ENCODE measurements around the gene TMEM273.

The TMEM273 gene

DNA sequence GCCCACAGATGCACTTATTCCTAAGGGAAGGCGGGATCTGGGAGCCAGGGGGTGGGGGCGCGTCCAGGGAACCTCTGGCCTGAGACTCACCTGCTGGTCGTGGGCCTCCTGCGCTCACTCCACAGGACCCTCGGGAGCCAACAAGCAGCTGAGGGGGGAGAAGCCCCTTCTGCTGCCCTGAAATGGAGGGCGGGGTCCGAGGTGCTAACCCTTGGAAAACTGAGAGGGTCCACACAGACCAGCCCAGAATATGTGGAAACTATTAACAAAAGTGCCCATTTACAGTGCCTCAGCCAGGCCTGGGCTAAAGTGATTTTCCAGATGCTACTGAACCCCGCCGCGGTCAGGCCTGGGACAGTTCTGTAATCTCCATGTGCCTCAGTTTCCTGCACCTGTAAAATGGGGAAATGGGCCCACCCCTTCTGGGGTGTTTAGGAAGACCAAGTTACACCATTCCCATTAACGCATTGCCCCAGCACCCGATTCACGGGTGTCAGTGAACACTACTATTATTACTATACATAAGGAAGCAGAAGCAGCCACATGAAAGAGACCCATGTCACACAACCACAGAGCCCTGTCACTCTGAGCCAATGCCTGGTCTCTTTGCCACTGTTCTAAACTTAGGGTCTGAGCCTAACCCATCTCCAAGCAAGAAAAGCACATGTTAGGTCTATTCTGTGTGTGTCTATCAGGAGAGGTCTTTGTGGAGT lies 72.2 kb downstream of the TMEM273 start:
- no peak for DNase-seq (ENCODE audit: low read depth)

- no peak for DNase-seq (ENCODE audit: low read depth)
Measured at GRCh38 chr10:49115015-49115795, 73.0 kb downstream of the TMEM273 start, which contains the start of gene VSTM4. VSTM4 (minus strand) TSS chr10:49115522; CDS start chr10:49115485, 37 bp downstream.

DNA sequence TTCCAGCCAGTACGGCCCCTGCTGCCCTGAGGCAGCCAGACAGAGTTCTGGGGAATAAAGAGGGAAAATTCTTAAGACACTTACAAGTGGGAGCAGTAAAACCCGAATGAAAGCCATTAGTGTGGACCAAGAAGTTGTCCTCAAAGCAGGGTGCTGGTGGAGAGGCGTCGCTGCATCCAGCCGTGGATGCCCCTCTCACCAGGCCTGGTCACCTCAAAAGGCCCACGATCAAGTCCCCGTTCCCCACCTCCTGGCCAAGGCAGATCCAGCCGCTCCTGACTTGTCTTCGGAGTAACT lies 73.5 kb downstream of the TMEM273 start:
- DNase-seq (ENCODE audit: low read depth): no peak

GRCh38 chr10:49113741-49114141 lies 74.5 kb downstream of the TMEM273 start:
- DNase-seq (ENCODE audit: low read depth): no peak

GRCh38 chr10:49112851-49113250 lies 75.3 kb downstream of the TMEM273 start:
- DNase-seq (ENCODE audit: low read depth): no peak

GRCh38 chr10:49112098-49112497 lies 76.1 kb downstream of the TMEM273 start:
- no peak for DNase-seq (ENCODE audit: low read depth)

DNA sequence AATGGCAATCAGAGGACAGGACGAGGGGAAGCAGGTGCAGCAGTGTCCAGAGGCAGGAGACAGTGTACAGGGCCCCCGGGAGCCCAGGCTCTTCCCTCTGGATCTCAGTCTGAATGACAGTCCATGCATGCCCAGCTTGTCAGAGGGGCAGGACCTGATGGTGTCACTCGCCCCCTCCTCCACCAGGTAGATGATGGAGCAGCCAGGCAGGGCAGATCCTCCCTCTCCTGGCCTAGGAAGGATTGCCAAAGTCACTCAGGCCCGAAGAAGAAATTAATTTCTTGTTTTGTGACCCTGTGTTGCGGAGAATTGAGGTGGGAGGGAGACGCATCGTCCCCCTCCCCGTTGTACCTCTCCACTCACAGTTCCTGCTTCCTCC lies 76.9 kb downstream of the TMEM273 start:
- no peak for DNase-seq (ENCODE audit: low read depth)

DNA sequence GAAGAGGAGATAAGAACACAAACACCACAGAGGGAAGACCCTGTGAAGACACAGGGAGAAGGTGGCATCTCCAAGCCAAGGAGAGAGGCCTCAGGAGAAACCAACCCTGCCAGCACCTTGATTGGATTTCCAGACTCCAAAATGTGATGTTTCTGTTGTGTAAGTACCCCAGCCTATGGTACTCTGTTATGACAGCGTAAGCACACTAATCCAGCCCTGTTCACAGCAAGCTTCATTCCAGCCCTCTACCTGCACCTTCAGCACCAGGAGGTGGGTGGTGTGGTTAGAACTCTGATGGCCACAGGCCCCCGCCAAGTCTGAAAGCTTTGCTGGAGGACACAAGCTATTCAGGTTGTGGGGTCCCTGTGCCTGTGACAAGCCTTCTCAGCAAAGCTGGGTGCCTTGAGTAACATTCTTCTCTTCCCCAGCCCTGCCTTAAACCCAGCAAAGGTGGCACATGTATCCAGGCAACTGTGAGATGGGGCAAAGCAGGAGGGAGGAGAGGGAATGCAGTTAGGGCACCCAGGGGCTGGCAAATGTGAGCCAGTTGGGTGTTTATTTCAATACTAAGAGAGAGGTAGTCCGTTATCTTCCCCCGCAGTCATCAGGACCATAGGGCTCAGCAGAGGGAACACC lies 77.4 kb downstream of the TMEM273 start:
- no peak for DNase-seq (ENCODE audit: low read depth)

DNA sequence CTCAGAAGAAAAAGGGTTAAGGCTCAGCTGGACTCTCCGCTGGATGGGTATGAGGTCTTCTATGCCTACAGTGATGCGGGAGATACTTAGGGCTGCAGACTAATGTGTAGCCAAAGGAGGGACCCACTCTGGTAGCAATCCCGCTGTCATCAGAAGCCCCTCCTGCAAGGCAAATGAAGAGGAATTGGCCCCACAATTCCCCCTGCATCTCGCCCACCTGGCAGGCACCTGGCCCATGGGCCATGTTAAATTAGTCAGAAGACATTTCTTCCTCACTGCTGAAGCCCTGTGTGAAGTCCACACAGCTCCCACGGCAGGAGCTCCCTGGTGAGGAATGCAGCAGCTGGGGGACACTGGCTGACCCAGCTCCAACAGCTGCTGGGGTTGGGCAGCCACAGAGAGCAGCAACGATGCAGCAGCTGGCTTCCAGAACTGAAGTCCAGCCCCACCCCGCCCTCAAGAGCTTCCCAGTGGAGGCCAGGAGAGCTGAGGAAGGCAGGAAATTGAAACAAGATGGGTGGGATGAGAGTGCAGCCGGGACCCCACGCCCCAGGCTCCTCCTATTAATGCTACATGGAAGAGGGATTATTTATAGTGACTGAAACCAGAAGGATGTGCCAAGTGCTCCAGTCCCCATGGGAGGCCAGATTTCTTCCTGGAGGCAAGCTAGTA lies 78.4 kb downstream of the TMEM273 start:
- peak; percentile 47 for DNase-seq (ENCODE audit: low read depth)

- DNase-seq (ENCODE audit: low read depth): no peak
Measured at GRCh38 chr10:49108656-49109055, 79.5 kb downstream of the TMEM273 start.

- no peak for DNase-seq (ENCODE audit: low read depth)
Measured at GRCh38 chr10:49107887-49108267, 80.3 kb downstream of the TMEM273 start.

DNA sequence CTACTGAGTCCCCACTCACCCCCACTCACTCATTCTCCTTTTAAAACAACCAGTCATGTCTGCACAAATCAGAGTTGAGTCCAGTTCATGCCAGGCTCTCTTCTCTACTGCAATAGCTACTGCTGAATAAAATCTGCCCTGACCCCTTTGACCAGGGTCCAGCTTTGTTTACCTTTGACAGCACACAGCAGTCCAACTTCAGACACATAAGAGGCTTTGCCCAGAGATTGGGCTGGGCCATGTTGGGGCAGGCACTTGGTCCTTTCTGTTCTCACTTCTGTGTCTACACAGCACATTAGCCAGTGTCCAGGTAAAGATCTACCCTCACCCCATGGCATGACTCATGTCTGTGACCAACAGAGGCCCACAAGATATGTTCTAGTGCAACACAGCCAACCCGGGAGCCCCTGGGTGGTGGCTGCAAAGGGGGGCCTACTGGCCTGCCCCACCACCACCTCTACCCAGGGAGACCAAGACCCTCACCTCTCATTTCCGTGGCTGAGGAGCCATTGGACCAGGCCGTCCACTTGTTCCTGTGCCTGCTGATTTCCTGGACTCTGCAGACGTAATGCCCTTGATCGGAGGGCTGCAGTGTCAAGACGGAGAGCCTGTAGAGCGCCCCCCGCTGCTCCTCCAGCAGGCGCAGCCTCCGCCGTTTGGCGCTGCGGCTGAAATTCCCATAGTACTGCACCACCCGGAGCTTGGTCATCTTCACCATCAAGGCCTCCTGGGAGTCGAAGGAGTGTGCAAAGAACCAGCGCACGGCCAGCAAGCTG lies 80.9 kb downstream of the TMEM273 start:
- no peak for DNase-seq (ENCODE audit: low read depth)

GRCh38 chr10:49106451-49106850 lies 81.7 kb downstream of the TMEM273 start:
- DNase-seq (ENCODE audit: low read depth): no peak

DNA sequence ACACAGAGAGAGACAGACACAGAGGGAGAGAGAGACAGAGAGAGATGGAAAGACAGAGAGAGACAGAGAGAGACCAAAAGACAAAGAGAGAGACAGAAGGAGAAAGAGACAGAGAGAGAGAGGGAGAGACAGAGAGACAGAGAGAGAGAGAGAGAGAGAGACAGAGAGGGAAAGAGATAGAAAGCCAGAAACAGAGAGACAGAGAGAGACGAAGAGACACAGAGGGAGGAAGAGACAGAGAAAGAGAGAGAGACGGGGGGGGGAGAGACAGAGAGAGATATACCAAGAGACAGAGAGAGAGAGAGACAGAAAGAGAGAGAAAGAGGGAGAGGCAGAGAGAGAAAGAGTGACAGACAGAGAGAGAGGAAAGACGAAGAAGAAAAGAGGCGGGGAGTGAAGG lies 83.1 kb downstream of the TMEM273 start:
- DNase-seq (ENCODE audit: low read depth): no peak
